T-helper 17 cell (primary cell): ENCODE results near the gene SMC3. TPM values are rescaled to one million over a fixed set of nuclear protein-coding genes. Genes with fewer than 3 reads are reported as not detected.
A peak's percentile ranks its signal among the peaks of the same experiment; 100 is the strongest.
"Not testable (repeated sequence)": the region's sequence is repeated elsewhere in the genome, so short reads cannot be mapped to it uniquely, and the experiment has no call there.

Experiments used
- ATAC-seq: fragments of 150-1000 bp; cut with Tn5 transposase; 2 replicates; pipeline ENCODE4 v1.10.0; 2021; ENCODE audit warnings: mild to moderate bottlenecking, moderate library complexity
- DNase-seq, 3 donors: peaks; one replicate each; pipeline versions ENCODE4 v3.0.0 to v3.0.0-alpha.2; 2020 to 2021
- H3K9me3 ChIP-seq: one replicate; pipeline ENCODE4 v1.7.0; 2013; ENCODE audit warnings: low read length, mild to moderate bottlenecking; ENCODE audit not compliant: control insufficient read depth, poor library complexity, severe bottlenecking
- H3K27ac Mint-ChIP-seq: one replicate; pipeline ENCODE4 v1.8.0; 2022; ENCODE audit warnings: mild to moderate bottlenecking, moderate library complexity, mixed read lengths
- H3K27me3 Mint-ChIP-seq: one replicate; pipeline ENCODE4 v1.8.0; 2022; ENCODE audit warnings: mixed read lengths
- H3K36me3 Mint-ChIP-seq: one replicate; pipeline ENCODE4 v1.8.0; 2022; ENCODE audit warnings: low read depth, mixed read lengths
- H3K4me1 Mint-ChIP-seq: one replicate; pipeline ENCODE4 v1.8.0; 2022; ENCODE audit warnings: mild to moderate bottlenecking, mixed read lengths
- H3K4me3 Mint-ChIP-seq: one replicate; pipeline ENCODE4 v1.8.0; 2022; ENCODE audit warnings: mild to moderate bottlenecking, moderate library complexity, mixed read lengths
- total RNA-seq, 4 donors: library from RNA in 2 of 4; stranded (reverse) in 2 of 4; gene quantifications; one replicate each; pipeline ENCODE4 v1.2.3 and lab custom pipeline; 2022 to 2026

SMC3 gene
- total RNA-seq, 2 donors from 2014 or later = 31.6 to 35.9 TPM

DNA sequence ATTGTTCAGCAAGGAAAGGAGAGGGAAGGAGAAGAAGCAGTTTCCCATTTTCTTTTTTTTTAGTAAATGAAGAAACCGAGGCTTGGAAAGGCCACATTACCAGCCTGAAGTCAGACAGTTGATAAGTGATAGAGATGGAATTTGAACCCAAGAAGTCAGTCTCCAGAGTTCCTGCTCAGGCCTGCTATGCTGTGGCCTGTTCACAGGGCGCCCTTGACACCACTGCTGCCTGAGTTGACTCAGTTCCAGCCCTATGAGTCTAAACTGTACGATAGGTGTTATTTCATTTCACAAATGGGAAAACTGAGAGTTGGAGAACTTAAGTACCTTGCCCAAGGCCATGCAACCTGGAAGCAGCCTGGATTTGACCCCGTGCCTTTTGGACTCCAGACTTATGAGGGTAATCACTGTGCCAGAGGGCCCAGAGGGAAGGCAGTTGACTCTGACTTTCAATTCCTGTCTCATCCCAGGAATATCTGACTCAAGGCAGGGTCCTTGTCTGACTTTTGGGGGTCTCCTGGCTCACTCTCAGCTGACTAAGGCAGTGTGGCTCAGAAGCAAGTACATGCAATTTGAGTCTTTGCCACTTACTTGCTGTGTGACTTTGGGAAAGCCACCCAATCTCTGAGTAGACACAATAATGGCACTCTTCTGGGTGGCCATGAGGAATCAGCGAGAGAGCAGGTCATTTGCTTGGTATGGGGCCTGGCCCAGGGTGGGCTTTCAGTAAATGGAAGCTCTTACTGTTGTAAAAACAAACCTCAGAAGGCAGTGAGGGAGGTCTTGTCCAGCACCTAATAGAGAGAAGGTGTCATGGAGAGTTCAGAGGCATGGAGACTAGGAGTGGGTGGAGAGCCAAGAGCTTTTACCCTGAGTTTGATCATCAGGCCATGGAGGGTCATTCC, 58.7 kb downstream of the SMC3 start:
- Mint-ChIP-seq H3K27me3 (peaks cover 12% of the 10 kb centered on the region), H3K4me3 (no peak overlapping the region), H3K4me1 (no peaks in the 10 kb centered on the region), H3K27ac (no peak overlapping the region), H3K36me3 (peaks cover 5% of the 10 kb centered on the region)
- H3K9me3 ChIP-seq = no peaks in the 10 kb centered on the region
- DNase-seq = no peak
- no peak for ATAC-seq

DNA sequence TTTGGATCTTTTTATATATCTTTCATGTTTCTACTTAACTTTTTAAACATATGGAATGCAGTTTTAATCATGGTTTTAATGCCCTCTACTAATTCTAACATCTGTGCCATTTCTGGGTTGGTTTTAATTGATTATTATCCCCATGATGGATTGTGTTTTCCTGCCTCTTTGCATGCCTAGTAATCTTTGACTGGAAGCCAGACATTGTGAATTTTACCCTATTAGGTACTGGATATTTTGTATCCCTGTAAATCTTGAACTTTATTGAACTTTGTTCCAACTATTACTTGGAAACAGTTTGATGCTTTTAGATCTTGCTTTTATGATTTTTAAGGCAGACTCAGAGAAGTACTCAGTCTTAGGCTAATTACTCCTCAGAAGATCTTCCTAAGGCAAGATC, 60.7 kb downstream of the SMC3 start:
- DNase-seq (no peak), ATAC-seq (no peak)
- peaks cover 12% of the 10 kb centered on the region for H3K27me3 Mint-ChIP-seq
- H3K9me3 ChIP-seq = no peaks in the 10 kb centered on the region
- H3K4me3 Mint-ChIP-seq = no peak overlapping the region
- H3K36me3 Mint-ChIP-seq = peaks cover 5% of the 10 kb centered on the region
- H3K27ac Mint-ChIP-seq = no peak overlapping the region
- no peaks in the 10 kb centered on the region for H3K4me1 Mint-ChIP-seq

DNA sequence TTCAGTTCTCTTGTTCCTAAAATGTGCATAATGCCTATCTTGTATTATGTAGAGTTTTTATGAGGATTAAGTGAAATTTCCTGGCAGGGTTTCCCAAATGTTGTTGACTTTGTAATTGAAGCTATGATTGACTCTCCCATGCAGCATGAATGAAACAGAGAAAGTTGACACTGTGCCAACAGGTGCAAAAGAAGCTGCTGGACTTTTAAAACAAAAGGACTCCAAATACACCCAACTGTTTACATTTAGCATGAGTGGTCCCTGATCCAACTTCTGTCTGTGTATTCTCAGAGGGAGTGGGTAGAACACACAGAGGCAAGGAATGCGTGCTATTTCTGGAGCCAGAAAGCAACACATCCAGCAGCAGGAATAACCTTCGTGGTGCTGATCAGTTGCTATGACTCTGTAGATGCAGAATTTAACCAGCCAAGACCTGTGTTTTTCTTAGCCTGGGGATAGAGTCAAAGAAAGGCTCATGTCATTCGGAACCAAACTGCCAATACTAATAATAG, 62.2 kb downstream of the SMC3 start:
- H3K36me3 Mint-ChIP-seq = peaks cover 4% of the 10 kb centered on the region
- no peak overlapping the region for H3K4me3 Mint-ChIP-seq
- H3K4me1 Mint-ChIP-seq = no peaks in the 10 kb centered on the region
- H3K27ac Mint-ChIP-seq = no peak overlapping the region
- H3K9me3 ChIP-seq = no peaks in the 10 kb centered on the region
- DNase-seq (no peak), ATAC-seq (no peak)
- H3K27me3 Mint-ChIP-seq = peaks cover 12% of the 10 kb centered on the region

DNA sequence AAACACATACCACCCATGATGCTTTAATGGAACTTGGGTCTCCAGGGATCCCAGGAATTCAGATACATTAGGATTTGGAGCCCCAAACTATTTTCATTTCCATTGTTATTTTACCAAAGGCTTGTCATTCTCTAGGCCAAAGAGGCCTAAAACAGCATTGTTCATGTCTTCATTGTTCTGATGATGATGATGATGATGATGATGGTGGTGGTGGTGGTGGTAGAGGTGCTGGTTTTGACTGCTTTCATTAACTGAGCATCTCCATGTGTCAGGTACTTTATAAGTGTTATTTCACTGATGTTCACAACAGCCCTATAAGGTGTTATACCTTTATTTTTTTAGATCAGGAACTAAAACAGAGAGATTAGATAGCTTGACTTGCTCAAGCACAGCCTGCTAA, 64.4 kb downstream of the SMC3 start:
- no peaks in the 10 kb centered on the region for H3K4me1 Mint-ChIP-seq
- ATAC-seq = no peak
- peaks cover 15% of the 10 kb centered on the region for H3K27me3 Mint-ChIP-seq
- peaks cover 4% of the 10 kb centered on the region for H3K36me3 Mint-ChIP-seq
- no peak overlapping the region for H3K4me3 Mint-ChIP-seq
- DNase-seq = no peak
- no peaks in the 10 kb centered on the region for H3K9me3 ChIP-seq
- H3K27ac Mint-ChIP-seq = no peak overlapping the region

DNA sequence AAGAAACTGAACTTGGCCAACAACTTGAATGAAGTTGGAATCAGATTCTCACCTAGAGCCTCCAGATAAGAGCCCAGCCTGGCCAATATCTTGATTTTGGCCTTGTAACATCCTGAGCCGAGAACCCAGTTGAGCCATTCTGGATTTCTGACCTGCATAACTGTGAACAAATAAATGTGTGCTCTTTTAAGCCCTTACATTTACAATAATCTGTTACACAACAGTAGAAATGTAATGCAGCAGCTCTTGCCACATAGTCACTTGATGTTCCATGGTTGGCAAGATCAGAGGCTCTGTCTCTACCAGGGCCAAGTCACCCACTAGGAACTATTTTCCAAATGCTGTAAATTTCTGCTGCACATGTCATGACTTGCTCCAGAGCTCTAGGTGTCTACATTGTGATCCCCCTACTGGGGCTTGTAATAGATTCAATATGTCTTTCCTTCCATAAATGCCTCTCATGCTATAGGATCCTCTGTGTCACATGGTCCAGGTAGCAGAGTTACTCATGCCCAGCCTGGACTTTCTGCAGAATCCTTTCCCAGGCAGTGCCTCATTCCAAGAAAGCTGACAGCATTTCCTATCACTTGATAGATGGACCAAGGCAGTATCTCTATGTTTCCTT, 65.2 kb downstream of the SMC3 start:
- Mint-ChIP-seq H3K27me3 (peaks cover 23% of the 10 kb centered on the region), H3K4me1 (peaks cover 2% of the 10 kb centered on the region), H3K36me3 (peaks cover 4% of the 10 kb centered on the region), H3K27ac (no peak overlapping the region), H3K4me3 (no peak overlapping the region)
- H3K9me3 ChIP-seq = no peaks in the 10 kb centered on the region
- no peak for ATAC-seq
- no peak for DNase-seq

DNA sequence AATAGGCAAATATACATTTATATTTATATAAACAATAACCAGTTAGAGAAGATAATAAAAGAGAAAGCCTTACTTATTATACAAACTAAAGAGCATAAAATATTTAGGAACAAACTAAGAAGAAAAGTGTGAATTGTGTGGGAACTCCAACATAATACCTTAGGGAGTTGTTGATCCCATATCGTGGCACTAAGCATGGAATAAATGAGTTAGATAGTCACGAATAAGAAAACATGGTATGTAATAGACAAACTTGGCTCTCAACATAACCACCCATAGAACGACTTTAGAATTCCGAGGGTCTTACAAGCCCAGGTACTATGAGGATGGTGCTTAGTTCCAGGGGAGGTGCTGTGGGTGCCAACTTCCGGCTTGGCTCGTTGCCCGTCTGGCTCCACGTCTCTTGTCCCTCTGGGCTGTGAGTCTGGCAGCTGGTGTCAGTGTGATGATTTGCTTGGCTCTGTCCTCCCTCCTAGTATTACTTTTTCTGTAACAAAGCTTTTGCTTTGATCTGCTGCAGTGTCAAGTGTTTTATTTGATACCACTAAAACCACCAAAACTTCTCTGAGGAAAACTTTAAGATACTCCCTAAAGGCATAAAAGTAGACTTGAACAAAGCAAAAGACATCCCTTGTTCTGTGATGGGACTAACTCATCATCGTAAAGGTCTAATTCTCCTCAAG, 67.2 kb downstream of the SMC3 start:
- peaks cover 24% of the 10 kb centered on the region for H3K27me3 Mint-ChIP-seq
- H3K27ac Mint-ChIP-seq = no peak overlapping the region
- no peak overlapping the region for H3K4me3 Mint-ChIP-seq
- no peaks in the 10 kb centered on the region for H3K36me3 Mint-ChIP-seq
- H3K9me3 ChIP-seq = no peaks in the 10 kb centered on the region
- H3K4me1 Mint-ChIP-seq = peaks cover 2% of the 10 kb centered on the region
- ATAC-seq = no peak
- DNase-seq = no peak

DNA sequence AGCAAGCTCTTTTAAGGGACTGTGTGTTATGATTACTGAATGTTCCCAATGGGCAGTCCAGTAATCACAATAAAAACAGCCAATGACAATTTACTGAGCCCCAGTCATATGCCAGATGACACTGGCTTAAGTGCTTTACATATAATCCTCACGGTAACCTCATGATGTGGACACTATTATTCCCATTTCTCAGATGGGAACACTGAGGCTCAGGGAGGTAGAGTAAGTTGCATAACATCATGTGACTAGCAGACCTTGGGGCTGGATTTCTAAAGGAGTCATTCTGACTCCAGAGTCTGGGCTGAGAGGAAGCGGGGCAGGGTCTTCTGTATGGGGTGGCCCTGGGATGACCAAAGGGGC, 69.1 kb downstream of the SMC3 start:
- Mint-ChIP-seq H3K27ac (no peak overlapping the region), H3K27me3 (peaks cover 26% of the 10 kb centered on the region), H3K36me3 (no peaks in the 10 kb centered on the region), H3K4me3 (no peak overlapping the region), H3K4me1 (peaks cover 9% of the 10 kb centered on the region)
- ATAC-seq (no peak), DNase-seq (no peak)
- no peaks in the 10 kb centered on the region for H3K9me3 ChIP-seq

DNA sequence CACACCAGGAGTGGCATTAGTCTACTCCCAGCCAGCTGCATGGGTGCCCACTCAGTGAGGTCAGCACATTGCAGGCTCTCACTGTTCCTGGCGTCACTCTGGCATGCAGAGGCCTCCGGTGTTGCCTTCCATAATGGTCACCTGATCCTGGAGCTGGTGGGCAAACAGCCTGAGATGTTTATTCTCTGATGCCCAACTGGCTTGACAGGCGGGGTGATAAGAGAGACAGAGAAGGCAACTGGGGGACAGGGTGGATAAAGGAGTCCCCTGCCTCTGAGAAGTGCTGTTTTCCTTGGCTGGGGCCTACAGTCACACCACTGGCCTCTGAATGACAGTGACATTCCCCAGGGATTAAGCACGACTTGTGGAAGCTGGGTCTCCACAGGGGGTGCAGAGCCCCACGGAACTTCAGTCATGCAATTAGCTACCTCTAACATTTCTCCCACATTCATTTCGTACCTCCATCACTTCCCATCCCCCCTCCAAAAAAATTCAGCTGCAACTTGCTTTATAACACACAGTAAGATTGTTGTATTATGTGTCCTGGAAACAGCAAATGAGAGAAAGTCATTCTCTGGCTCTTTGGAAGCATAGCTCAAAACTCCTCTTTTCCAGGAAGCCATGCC, 69.5 kb downstream of the SMC3 start:
- ATAC-seq (no peak), DNase-seq (no peak)
- Mint-ChIP-seq H3K27ac (no peak overlapping the region), H3K27me3 (peaks cover 28% of the 10 kb centered on the region), H3K4me3 (no peak overlapping the region), H3K4me1 (peaks cover 12% of the 10 kb centered on the region), H3K36me3 (no peaks in the 10 kb centered on the region)
- H3K9me3 ChIP-seq = no peaks in the 10 kb centered on the region

DNA sequence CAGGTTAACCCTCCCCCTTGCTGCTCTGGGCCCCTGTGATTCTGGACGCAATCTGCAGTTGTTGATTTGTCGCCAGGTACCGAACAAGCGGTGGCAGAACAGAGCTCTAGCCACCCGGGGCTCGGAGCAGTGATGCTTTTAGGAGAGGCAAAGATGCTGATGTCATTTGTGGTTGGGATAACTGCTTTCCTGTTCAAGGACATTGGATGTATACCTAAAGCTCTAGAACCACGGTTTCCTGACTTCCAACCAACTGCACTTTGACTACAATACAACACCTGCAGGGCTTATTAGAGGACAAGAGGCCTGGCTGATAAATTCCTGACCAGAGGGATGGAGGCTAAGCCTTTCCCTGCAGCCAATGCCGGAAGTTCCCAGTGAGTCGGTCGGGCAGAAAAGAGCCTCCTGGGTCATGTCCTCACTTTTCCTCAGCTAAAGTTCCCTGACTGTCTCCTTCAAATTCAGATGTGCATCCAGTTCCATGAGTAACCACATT, 70.1 kb downstream of the SMC3 start:
- H3K27me3 Mint-ChIP-seq = peaks cover 33% of the 10 kb centered on the region
- H3K4me1 Mint-ChIP-seq = peaks cover 17% of the 10 kb centered on the region
- ATAC-seq (no peak), DNase-seq (no peak)
- H3K36me3 Mint-ChIP-seq = peaks cover 1% of the 10 kb centered on the region
- H3K4me3 Mint-ChIP-seq = no peak overlapping the region
- no peaks in the 10 kb centered on the region for H3K9me3 ChIP-seq
- H3K27ac Mint-ChIP-seq = no peak overlapping the region

DNA sequence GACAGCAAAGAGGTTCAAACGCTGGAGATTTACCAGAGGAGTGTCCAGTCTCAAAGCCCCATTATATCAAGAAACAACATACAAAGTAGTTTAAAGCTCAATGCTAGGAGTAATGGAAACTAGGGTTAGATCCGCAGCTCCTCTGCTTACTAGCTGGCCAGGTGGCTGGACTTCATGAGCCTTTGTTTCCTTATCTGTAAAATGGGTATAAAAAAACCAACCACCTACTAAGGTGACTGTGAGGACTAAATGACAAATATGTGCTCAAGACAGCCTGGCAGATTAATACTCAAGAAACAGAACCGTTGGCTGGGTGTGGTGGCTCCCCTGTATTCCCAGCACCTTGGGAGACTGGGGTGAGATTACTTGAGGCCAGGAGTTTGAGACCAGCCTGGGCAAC, 70.8 kb downstream of the SMC3 start:
- Mint-ChIP-seq H3K4me3 (no peak overlapping the region), H3K27ac (no peak overlapping the region), H3K4me1 (peaks cover 22% of the 10 kb centered on the region), H3K36me3 (peaks cover 3% of the 10 kb centered on the region), H3K27me3 (peaks cover 40% of the 10 kb centered on the region)
- ATAC-seq (no peak), DNase-seq (no peak)
- no peaks in the 10 kb centered on the region for H3K9me3 ChIP-seq

DNA sequence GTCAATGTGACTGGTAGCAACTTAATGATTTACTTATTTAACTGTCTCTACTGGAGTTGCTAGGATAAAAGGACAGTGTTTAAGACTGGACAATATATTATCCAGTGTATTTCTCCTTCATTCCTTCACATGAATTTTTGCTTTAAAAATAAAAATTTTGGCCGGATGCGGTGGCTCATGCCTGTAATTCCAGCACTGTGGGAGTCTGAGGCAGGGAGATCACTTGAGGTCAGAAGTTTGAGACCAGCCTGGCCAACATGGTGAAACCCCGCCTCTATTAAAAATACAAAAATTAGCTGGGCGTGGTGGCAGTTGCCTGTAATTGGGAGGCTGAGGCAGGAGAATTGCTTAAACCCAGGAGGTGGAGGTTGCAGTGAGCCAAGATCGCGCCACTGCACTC, 71.6 kb downstream of the SMC3 start:
- Mint-ChIP-seq H3K27me3 (peaks cover 43% of the 10 kb centered on the region), H3K4me1 (peaks cover 22% of the 10 kb centered on the region)
- H3K4me3 Mint-ChIP-seq, H3K9me3 ChIP-seq, ATAC-seq, H3K27ac Mint-ChIP-seq, DNase-seq, H3K36me3 Mint-ChIP-seq: not testable (repeated sequence)

DNA sequence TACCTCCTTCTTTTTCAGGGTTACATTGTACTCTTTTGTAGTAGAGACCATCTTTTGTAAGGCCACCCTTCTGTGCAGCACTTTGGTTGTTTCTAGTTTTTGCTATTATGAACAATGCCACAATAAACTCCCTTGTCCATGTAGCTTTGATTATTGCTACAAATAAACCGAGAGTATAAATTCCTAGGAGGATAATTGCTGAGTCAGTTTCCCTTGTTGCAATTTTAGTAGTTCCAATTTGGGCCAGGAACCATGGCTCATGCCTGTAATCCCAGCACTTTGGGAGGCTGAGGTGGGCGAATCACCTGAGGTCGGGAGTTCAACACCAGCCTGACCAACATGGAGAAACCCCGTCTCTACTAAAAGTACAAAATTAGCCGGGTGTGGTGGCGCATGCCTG, 72.4 kb downstream of the SMC3 start:
- not testable (repeated sequence) for DNase-seq, H3K4me3 Mint-ChIP-seq, H3K9me3 ChIP-seq, ATAC-seq, H3K36me3 Mint-ChIP-seq, H3K27ac Mint-ChIP-seq
- peaks cover 22% of the 10 kb centered on the region for H3K4me1 Mint-ChIP-seq
- peaks cover 45% of the 10 kb centered on the region for H3K27me3 Mint-ChIP-seq

DNA sequence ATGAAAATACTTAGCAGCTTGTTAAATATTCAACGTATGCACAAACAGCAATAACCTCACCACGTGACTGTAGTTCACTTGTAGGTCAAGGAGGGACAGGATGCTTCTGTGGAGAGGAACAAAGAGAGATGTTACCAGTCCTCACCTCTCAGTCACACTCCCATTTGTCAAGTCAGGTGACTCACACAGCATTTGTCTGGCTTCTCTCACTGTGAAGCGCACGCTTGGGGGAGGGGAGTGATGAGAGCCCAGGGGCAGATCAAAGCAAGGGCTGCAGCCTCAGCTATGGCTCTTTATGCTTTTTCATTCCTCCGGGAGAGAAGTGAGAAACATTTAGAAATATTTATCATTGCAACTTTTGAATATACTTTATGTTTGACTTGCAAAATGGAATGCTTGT, 73.8 kb downstream of the SMC3 start:
- H3K4me3 Mint-ChIP-seq = peak overlapping the region; percentile 1
- peaks cover 59% of the 10 kb centered on the region for H3K27me3 Mint-ChIP-seq
- H3K4me1 Mint-ChIP-seq = peaks cover 22% of the 10 kb centered on the region
- H3K36me3 Mint-ChIP-seq = peaks cover 3% of the 10 kb centered on the region
- ATAC-seq (peak; percentile 71), DNase-seq (no peak)
- no peak overlapping the region for H3K27ac Mint-ChIP-seq
- H3K9me3 ChIP-seq = no peaks in the 10 kb centered on the region
